Forelimb muscle (tissue), 1 donor: ENCODE data around the gene SEC16B. TPM values are rescaled to one million over a fixed set of nuclear protein-coding genes. Genes with fewer than 3 reads are reported as not detected.

ENCODE experiments used
- DNase-seq: peaks from one replicate; pipeline ENCODE4 v3.0.0-alpha.2; 2013; ENCODE audit warnings: low read depth
- polyA plus RNA-seq: library from polyadenylated mRNA; unstranded; fragments of 120-200 nt; gene quantifications from one replicate; pipeline ENCODE4 v1.2.1, GENCODE V29; 2013; ENCODE audit not compliant: insufficient read length

SEC16B gene
- polyA plus RNA-seq, 1 donor: 6.3 TPM

DNA sequence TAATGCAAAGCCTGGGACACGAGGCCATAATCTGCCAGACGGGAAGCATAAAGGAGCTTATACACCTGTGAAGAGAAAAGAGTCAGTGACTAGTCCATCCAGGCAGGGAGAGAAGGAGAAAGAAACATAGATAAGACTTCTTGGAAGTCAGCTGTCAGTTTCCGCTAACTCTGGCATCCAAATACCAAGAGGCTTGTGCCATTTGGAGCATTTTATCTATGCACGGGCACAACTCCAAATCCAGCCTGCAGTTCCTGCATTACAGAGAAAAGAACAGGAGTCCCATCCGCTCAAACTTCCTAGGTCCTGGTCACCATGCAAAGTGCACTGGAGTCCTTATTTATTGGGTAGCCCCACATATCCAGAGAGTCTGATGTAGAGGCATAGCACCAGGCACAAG lies 27.9 kb downstream of the SEC16B start:
- DNase-seq: no peak

DNA sequence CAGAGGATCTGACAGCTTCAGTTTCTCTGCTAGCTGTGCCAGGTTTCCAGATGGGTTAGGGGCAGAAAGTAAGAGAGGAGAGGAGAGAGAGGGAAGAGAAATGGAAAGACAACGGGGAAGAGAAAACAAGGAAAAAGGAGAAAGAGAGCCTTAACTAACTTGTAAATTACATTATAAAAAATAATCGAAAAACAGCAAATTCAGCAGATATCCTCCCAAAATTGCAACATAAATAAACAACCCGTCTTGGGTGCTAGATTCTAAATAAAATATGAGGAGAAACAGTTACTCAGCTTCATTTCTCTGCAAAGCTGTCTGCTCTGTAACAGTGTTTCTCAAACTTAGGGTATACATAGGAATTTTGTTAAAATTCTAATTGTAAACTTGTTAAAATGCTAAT lies 29.2 kb downstream of the SEC16B start:
- no peak for DNase-seq

DNA sequence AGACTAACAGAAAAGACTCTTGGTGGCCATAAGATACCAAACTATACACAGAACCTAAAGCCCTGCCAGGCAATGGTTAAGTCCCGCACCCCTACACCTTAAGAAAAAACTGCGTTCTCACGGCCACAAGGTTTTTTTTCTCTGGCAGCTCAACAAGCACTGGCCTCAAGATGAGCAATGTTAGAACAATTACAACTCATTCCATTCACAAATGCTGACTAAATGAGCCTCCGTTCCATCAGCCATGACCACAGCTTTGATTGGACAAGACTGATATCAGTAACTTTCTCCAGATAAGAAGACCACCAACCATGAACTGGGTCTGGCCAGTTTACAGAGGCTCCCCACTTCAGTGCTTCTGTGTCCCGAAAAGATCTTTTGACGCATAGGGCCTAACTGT lies 31.9 kb downstream of the SEC16B start:
- no peak for DNase-seq

DNA sequence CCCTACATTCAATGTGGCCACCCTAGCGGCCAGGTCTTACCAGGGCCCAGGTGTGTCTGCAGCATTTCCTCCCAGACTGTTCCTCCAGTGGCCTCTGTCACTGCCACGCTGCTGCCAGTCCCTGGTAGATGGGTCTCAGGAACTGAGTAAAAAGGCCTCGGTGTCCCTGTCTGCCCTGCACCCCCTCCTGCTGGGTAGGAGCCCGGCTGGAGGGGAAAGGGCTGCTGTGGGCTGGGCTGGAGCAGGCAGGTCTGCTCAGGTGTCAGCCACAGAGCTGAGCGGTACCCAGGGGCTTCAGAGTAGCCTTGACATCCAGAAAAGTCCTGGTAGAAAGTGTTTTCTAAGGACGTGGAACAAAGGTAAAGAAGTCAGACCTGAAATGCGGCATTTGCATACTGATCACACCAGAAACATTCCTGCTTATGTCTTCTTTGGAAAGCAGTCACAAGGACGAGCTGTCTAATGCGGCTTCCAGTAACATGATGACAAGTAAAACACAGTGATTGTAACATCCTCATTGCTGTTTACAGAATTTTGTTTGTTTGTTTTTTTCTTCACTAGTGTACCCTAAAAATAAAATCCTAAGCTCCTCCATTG lies 32.6 kb downstream of the SEC16B start:
- no peak for DNase-seq

DNA sequence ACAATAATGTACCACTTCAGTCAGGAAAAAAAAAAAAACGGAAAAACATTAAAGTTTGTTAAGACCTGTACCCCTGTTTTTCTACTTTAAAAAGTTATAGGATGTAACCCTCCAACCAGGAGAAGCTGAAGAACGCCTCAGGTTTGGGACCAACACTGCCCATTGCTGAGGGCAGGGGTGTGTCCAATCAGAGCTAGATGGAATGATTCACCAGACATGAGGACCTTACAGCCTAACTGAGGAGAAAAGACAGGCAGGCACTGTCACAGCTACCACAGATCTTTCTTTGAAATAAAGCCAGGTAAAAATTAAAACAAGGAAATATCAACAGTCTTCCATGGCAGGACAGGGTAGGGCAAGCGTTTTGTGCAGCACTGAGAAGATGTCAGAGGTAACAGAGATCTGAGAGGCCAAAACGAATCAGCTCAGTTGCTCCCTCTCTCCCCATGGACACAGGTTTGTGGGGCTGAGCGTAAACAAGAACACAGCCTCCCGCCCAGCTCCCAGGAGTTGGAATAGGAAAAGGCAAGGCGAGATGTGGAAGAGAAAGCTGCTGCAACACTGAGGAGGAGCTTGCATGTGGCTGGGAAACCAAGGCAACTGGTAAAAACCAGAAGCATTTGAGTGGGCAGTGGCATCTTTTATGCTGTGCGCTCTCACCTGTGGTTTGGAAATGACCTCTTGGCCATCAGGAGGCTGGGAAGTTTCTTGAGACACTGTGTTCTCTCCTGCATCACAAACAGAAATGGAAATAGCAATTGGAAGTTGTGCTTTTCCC lies 34.0 kb downstream of the SEC16B start:
- no peak for DNase-seq

DNA sequence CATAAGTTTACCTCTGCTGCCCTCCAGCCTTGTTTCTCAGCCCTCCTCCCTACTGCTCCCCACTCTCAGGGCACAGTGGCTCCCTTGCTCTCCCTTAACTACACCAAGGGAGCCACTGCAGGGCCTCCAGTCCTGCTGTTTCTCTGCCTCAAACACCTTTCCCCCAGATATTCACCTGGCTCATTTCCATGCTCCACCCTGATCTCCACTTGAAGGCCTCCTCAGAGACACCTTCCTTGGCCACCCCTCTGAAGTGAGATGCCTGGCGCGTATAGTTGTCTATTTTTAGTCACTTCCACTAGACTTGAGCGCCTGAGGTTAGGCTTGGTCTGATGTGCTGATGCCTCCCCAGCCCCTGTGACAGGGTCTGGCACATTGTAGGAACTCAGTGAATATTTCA lies 34.9 kb downstream of the SEC16B start:
- no peak for DNase-seq

DNA sequence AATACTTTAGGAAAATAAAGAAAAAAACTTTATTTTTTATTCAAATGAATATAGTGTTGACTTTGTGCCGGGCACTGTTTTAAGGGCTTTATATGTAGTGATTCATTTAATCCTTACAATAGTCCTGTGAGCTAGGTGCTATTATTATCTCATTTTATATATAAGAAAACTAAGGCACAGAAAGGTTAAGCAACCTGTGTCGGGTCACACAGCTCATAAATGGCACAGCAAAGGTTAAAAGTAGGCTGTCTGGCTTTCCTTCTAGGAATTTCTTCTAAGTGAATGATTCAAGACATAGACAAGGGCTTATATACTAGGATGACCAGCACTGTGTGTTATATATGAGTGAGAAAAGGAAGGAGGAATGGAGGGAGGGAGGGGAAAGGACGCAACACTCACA lies 35.4 kb downstream of the SEC16B start:
- DNase-seq: no peak

DNA sequence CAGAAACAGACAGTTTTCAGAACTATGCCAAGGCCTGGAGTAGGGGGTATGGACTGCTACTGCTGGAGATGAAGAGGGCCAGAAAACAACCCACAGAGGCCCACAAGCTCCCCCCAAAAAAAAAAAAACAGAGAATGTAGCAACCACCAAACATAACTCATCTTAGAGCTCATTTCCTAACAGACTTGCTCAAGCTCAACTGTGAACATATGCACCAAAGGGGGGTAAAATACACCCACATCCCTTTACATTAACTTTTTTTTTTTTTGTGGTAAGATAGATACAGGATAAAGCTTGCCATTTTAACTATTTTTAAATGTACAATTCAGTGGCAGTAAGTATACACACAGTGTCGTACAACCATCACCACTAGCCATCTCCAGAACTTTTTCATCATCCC lies 36.0 kb downstream of the SEC16B start:
- no peak for DNase-seq

DNA sequence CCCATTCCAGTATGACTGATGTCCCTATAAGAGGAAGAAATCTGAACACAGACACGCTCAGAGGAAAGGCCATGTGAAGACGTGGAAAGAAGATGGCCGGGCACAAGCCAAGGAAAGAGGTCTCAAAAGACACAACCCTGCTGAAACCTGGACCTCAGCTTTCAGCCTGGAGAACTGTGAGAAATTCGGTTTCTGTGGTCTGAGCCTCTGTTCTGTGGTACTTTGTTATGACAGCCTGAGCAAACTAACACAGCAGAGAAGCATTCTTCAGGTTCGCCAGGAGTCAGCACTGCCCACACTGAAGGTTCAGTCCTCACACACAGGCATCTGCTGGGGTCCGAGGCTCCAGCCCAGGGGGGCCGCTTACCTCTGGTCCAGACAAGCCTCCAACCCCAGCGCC lies 37.7 kb downstream of the SEC16B start:
- DNase-seq: no peak

DNA sequence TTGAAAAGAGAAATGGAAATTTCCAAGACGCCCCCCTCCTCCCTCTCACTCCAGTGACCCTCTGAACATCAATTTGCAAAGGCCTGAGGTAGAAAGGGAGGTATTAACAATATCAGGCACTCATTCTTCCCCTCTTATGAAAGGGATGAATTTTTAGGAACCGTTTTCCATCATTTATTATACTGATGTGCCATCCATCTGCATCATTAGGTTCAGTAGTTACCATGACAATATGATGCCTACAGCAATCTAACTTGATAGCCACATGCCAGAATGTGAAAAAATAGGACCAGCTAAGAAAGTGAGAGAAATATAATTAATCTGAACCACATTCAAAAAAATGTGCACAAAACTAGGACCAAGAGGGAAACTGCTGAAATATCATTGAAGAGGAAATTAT lies 40.9 kb downstream of the SEC16B start:
- no peak for DNase-seq

DNA sequence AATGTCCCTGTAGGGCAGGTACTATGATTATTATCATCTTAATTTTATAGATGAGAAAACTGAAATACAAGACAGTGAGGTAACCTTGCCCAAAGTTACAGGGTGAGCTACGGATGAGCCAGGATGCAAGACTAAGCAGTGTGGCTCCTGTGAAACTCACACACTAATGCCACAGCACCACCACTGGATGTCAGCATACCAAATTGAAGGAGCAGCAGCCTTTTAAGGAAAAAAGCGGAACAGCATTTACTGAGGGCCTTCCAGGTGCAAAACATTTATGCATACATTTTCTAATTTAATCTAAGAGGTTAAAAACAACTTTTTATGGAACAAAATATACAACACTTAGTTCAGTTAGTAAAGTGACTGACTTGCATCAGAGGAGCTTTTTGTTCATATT lies 41.7 kb downstream of the SEC16B start:
- no peak for DNase-seq

DNA sequence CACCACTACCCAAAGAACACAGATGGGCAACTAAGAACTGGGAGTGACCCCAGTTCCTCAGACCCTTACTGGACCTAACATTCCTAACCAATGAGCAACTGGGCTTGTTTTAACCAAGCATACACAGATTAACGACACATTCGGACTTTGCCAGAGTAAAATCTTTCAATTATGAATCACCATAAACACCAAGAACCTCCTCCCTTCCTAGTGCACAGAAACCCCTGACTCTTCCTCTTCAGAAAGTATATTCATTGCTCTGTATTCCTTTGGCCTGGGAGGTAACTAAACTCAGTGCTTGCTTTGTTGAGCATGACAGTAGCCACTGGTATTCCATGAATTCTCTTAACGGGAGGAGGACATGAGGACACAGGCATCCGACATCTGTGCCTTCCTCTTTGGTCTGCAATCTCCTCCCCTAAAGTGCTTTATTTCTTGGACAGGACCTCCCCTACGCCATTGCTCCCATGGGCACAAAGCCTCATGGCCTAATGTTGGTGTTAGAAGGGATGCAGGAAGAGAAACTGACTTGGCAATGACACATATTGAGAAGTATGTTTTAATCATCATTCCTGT lies 42.7 kb downstream of the SEC16B start:
- DNase-seq: no peak

DNA sequence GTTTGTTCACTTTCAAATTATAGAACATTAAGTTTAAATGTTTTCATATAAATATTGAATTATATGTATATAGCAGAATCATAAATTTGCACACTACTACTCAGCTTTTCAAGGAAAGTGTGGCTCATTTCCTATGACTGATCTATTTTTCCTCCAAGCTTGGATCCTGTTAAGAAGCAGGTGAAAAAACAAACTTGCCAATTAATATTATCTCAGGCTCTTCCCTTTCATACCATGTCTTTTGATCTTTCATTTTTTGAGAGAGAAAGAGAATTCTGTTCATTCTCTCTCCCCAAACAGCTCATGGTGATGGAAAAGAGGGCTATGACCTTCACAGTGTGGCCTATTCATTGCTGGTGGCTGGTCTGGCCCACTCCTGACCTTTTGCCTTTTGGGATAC lies 43.7 kb downstream of the SEC16B start:
- DNase-seq: no peak

DNA sequence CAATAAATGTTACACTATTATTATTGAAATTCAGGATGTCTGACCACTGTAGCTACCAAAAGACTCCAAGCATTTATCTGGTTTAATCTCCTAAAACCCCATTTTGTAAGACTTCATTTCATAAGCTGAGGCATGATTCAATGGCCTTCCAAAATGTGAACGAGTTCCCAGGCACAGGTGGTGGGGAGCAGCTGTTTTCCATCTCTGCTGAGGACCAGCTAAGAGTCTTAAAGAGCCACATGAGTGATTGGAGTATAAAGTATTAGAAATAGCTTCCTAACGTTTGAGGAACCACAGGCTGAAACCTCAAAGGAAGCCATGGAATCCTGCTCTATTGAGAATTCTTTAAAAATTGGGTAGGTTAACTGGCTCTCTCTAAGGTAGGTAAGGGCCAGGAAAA lies 44.9 kb downstream of the SEC16B start:
- no peak for DNase-seq

DNA sequence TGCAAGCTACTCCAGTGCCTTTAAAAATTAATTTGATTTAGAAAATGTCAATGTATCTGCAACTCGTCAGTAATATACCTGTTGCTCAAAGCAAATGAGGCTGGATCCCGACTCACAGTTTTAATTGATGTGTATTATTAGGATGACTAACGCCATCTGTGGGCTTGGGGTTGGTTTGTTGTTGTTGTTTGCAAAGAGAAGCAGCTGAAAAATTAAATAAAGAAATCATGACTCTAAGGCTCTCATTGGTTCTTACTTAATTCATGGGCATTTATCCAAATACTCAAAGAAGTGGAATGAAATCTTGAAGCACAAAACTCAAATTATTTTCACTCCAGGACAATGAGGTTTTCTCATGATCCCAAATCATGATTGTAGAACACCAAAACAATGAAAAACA lies 46.4 kb downstream of the SEC16B start:
- no peak for DNase-seq

DNA sequence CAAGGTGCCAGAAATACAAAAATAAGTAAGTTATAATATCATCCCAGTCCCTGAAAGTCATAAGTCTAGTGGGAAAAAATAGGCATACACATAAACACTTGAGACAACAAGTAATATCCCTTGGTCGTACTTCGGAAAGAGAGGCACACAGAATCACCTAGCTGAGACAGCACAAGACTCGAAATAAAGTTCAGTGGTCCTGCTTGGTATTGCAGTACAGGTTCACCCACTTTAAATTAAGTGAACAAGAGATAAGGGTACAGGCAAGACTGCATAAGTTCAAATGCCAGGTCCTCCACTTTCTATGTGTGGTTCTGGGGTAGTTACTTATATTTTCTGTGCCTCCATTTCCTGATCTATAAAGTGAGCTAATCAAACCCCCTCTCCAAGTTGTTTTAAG lies 47.6 kb downstream of the SEC16B start:
- DNase-seq: no peak

DNA sequence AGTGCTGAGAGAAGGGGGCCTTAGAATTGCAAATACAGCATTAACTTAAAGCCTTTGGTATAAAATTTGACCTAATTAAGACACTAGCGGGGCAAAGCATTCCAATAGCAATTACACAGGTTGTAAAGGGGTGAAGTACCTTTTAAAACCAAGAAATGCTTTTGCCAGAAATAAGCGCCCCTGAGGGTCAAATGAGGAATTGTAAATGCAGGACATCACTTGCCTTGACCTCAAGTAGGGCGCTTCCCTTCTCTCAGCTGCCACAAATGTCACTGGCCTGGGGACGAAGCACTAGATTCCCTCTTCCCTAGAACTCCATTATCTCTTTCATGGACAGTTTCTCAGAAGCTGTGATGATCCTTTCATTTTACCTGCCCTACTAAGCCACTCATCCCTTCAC lies 48.3 kb downstream of the SEC16B start:
- no peak for DNase-seq

DNA sequence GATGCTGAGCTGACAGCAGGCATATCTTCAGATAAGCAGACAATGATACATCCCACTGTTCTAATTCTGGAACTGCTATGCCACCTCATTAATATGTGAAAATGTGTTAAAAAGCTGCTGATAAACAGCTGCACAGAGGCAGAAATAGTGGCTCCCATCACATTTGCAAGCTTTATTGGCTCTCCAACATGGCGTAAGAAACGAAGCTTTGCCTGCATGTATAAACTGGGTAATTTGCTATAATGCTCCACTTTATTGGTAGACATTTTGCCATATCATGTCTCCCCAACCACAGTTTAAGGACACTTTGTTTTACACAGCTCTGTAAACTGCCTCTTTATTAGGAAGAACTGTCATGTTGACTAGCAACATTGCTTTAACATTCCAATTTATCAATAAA lies 49.8 kb downstream of the SEC16B start:
- DNase-seq: no peak

DNA sequence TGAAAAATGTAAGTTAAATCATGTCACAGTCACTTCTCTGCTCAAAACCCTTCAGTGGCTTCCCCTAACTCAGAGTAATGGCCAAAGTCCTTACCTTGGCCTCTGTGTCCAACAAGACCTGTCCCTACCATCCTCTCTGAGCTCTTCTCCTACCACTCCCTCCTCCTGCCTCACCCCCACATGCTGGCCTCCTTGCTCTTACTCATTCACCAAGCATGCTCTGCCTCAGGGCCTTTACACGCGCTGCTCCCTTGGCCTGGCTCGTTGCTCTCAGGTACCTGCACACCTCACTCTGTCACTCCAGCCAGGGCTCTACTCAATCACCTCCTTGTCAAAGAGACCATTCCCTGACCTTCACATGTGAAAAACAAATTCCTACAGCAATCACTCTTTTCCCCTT lies 54.2 kb downstream of the SEC16B start:
- no peak for DNase-seq

DNA sequence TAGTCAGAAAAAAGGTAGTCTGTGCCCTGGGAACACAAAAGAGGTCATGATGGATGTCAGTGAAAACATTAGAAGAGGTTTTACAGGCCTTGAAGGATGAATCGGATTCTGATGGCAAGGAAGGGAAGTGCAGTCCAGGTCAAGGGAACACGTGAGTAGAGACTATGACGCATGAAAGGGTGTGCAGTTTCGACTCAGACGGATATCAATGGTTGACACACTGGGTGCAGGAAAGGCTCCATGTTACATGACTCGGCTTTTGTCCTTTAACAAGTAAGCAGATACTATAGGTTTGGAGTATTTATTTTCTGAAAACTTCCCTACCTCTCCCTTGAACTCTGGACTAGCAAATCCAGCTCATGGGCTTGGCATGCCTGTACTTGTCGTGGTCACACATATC lies 55.3 kb downstream of the SEC16B start:
- DNase-seq: no peak

DNA sequence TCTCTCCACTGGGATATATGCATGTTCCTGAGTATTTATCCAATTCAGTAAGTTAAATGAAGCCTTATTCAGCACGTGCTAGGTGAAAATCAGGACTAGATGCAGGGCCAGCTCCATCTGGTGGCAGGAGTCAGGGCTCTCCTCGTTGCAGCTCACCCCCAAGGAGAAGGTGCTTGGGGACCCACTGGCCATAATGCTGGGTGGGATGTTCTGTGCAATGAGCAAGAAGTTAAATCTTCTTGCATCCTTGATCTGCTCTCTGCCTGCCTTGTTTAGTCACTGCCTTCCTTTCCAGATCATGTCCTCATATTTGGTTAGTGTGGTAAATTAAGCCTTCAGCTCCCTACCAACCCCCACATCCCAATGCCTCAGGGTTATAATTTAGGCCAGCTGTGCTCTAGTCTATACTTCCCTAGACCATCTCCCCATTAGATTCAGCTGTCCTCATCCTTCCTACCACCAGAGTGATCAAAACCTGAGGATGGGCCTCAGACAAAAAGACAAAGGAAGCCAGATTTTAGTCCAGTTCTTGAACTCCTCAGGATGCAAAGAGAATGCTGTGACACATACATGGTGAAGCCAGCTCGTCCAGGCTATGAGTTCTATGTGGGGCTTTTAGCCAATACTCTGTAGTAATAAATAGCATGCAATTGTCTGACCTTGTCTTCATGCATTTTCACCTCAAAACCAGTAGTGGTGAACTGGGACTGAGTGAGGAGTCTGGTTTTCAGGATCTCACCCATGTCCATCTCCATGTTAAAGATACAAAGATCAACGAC lies 55.9 kb downstream of the SEC16B start:
- no peak for DNase-seq

DNA sequence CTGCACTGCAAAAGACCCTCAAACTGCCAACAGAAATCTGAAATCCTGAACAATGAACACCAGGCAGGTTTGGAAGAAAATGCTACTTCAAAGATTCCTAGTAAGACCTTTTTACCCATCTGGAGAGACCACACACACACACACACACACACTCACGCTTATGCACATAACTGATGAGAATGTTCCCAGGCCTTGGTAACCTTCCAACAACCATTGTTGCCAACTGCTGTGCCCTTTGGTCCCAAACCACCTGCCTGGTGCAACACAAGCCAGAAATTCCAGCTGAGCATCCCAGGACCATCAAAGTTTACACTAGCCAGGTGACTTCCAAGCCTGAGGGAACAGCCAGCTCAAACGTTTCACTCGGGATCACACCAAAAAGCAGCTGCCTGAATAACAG lies 56.9 kb downstream of the SEC16B start:
- no peak for DNase-seq

DNA sequence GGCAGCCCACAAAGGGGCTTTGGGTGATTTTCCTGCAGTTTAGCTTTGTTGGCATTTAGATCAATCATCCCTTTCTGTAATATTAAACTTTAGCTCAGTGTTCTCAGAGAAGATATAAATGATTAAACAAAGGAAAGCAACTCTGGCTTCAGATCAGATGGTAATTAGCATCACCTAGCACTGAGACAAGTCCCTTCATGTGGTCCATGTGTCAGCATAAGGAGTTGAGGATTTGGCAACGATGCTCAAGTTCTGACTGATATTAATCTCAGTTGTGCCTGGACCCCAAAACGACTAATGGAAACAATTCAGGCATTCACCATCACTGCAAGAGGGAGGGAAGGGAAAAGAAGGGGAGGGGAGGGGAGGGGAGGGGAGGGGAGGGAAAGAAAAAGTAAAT lies 60.4 kb downstream of the SEC16B start:
- DNase-seq: no peak
